K562 (cell line): Measurements from ENCODE around the gene RSPH6A. TPM values are rescaled to one million over a fixed set of nuclear protein-coding genes. Genes with fewer than 3 reads are reported as not detected.

Source experiments
- ETV1 ChIP-seq: fragments of 450-650 bp; conservative IDR thresholded peaks from 2 replicates; pipeline ENCODE4 v1.6.1; 2016; ENCODE audit warnings: missing genetic modification characterization, control low read depth, low read depth, missing compliant biosample characterization
- HBP1 ChIP-seq: fragments of 450-650 bp; formaldehyde crosslinking; IDR thresholded peaks from 2 replicates; pipeline ENCODE4 v1.4.0; 2022; ENCODE audit warnings: missing genetic modification characterization
- HNRNPH1 ChIP-seq: fragments of 200-400 bp; formaldehyde crosslinking; optimal IDR thresholded peaks from 2 replicates; pipeline ENCODE3; 2017; ENCODE audit warnings: low read depth, mild to moderate bottlenecking, low read length, moderate library complexity
- MAX ChIP-seq: sonication (generic); formaldehyde crosslinking; IDR thresholded peaks from 2 replicates; pipeline ENCODE4 v1.9.0; 2022; ENCODE audit warnings: mild to moderate bottlenecking, missing genetic modification reagents
- POLR2AphosphoS2 ChIP-seq: IDR thresholded peaks from 2 replicates; pipeline ENCODE4 v1.6.1; 2012; ENCODE audit warnings: low read length, improper control_type of control experiment
- THRA ChIP-seq: fragments of 450-650 bp; IDR thresholded peaks from 2 replicates; pipeline ENCODE4 v1.6.1; 2017; ENCODE audit warnings: mild to moderate bottlenecking, moderate library complexity
- ZHX1 ChIP-seq: fragments of 150-350 bp; conservative IDR thresholded peaks from 2 replicates; pipeline ENCODE4 v1.6.1; 2014; ENCODE audit warnings: low read length
- ZNF511 ChIP-seq: sonication (generic); formaldehyde crosslinking; IDR thresholded peaks from 2 replicates; pipeline ENCODE4 v1.8.0; 2022; ENCODE audit warnings: mild to moderate bottlenecking, missing genetic modification reagents
- ZNF778 ChIP-seq: fragments of 450-650 bp; formaldehyde crosslinking; IDR thresholded peaks from 2 replicates; pipeline ENCODE4 v1.4.0; 2020; ENCODE audit warnings: mild to moderate bottlenecking, moderate library complexity
- polyA plus RNA-seq, 8 experiments: library from polyadenylated mRNA; depleted of rRNA in 4 of 8; stranded (reverse) in 5 of 8; unstranded in 3 of 8; fragments of >200 nt; fragmentation: Nextera tagmentation in 2 of 8; fragmentation: Illumina TruSeq in 1 of 8; extraction: Ambion mirVana in 2 of 8; extraction: Trizol in 1 of 8; gene quantifications; 2 replicates each; pipeline versions ENCODE4 v1.2.1 to v1.2.3, GENCODE V29; 2011 to 2014; ENCODE audit warnings: inconsistent platforms in 1 of 8, missing spikeins in 1 of 8
- total RNA-seq, 7 experiments: library from RNA; depleted of rRNA in 6 of 7; stranded (reverse); fragments of >200 nt in 6 of 7; fragmentation: Illumina TruSeq in 2 of 7; extraction: Trizol in 2 of 7; gene quantifications; 2 replicates each; pipeline versions ENCODE4 v1.2.1 to v1.2.3, GENCODE V29; 2011 to 2021; ENCODE audit warnings: low replicate concordance in 1 of 7

Gene RSPH6A
- total and polyA plus RNA-seq, 9 of the 15 experiments (the other 6 are each of a cell fraction or from before 2014, with no cell fraction given): 0.03 to 0.15 (median 0.07) TPM; not detected in 5

- TF ChIP-seq ZHX1 (no peak), ZNF511 (CRISPR knock-in tag) (peak; percentile 57; the same call in 1 of the 2 replicates), MAX (CRISPR knock-in tag) (peak; percentile 12; the same call in 1 of the 2 replicates), HNRNPH1 (no peak), HBP1 (CRISPR knock-in tag) (peak; percentile 84; the same call in 1 of the 2 replicates), ZNF778 (CRISPR knock-in tag) (no peak), ETV1 (peak; percentile 45; the same call in 1 of the 2 replicates), POLR2AphosphoS2 (peak; percentile 64; the same call in 1 of the 2 replicates), THRA (no peak)
These were observed 35.6 kb downstream of the RSPH6A start (continued) for GRCh38 chr19:45779231-45780145.
